ENCODE measurements around the gene TBXAS1. TPM values are rescaled to one million over a fixed set of nuclear protein-coding genes. Genes with fewer than 3 reads are reported as not detected.

The TBXAS1 gene
- total RNA-seq, 1 donor from 2014 or later, result not detected

DNA sequence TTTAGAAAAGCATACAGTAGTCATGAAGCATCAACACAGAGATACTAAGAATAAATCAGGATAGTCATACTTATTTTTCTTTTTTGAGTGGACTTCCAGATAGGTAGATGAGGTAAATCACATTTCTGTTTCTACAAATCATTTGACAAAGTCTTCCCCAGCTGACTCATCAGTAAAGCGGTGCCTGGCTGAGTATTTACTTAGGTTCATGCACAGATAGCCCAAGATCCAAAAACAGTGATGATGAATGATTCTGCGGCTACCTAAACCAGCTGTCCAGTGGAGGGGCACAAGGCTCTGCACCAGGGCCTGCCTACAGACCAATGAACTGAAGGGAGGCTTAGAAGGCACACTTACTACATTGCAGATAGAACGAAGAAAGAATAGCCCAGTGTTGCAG, 120.6 kb downstream of the TBXAS1 start:
- no peaks in the 10 kb centered on the region for H3K4me1 Mint-ChIP-seq (ENCODE audit: low read depth, unreplicated experiment)
- TF ChIP-seq, protein P1, sequence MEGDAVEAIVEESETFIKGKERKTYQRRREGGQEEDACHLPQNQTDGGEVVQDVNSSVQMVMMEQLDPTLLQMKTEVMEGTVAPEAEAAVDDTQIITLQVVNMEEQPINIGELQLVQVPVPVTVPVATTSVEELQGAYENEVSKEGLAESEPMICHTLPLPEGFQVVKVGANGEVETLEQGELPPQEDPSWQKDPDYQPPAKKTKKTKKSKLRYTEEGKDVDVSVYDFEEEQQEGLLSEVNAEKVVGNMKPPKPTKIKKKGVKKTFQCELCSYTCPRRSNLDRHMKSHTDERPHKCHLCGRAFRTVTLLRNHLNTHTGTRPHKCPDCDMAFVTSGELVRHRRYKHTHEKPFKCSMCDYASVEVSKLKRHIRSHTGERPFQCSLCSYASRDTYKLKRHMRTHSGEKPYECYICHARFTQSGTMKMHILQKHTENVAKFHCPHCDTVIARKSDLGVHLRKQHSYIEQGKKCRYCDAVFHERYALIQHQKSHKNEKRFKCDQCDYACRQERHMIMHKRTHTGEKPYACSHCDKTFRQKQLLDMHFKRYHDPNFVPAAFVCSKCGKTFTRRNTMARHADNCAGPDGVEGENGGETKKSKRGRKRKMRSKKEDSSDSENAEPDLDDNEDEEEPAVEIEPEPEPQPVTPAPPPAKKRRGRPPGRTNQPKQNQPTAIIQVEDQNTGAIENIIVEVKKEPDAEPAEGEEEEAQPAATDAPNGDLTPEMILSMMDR (IDR thresholded peaks at IDR 0.05; ENCODE audit: partially characterized antibody, unreplicated experiment), result no peak
- no peak for DNase-seq

DNA sequence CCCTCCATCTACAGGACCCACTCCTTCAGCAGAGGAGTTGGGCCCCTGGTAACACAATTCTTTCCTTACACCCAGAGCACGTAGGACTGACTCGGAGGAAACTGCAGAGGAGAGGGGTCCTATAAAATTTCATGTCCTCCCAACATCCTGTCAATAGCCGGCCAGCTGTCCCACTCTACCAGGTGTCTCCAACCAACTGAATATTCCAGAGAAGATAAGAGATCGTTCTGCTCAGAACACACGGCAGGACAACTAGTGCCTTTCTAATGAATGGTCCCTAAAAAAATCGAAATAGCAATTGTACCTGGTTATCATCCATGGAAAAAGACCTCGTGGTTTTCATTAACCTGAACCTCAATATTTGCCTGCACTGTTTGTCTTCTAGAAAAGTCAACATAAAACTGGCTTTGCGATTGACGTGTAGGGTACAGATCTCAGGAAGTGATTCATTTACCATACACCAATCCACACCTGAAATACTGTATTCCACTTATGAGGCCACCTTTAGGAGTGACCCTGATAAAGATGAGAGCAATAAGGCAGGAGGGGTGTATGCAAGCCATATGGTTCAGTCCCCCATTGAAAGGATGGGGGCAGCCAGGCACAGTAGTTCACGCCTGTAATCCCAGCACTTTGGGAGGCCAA, 121.9 kb downstream of the TBXAS1 start:
- H3K36me3 Mint-ChIP-seq (ENCODE audit: unreplicated experiment), result no peaks in the 10 kb centered on the region
- TF ChIP-seq, protein P1 (IDR thresholded peaks at IDR 0.05; ENCODE audit: partially characterized antibody, unreplicated experiment), result no peak
- no peaks in the 10 kb centered on the region for H3K27me3 Mint-ChIP-seq (ENCODE audit: unreplicated experiment)
- no peak overlapping the region for H3K27ac Mint-ChIP-seq (ENCODE audit: unreplicated experiment)
- peaks cover 7% of the 10 kb centered on the region for H3K9me3 Mint-ChIP-seq (ENCODE audit: unreplicated experiment)
- no peak for DNase-seq
- no peak overlapping the region for H3K4me3 Mint-ChIP-seq (ENCODE audit: unreplicated experiment)
- no peaks in the 10 kb centered on the region for H3K4me1 Mint-ChIP-seq (ENCODE audit: low read depth, unreplicated experiment)

More for the DNA sequence above, 120.6 kb downstream of the TBXAS1 start:
- no peaks in the 10 kb centered on the region for H3K36me3 Mint-ChIP-seq (ENCODE audit: unreplicated experiment)
- no peak overlapping the region for H3K27ac Mint-ChIP-seq (ENCODE audit: unreplicated experiment)
- peaks cover 7% of the 10 kb centered on the region for H3K9me3 Mint-ChIP-seq (ENCODE audit: unreplicated experiment)
- H3K4me3 Mint-ChIP-seq (ENCODE audit: unreplicated experiment), result no peak overlapping the region
- H3K27me3 Mint-ChIP-seq (ENCODE audit: unreplicated experiment), result no peaks in the 10 kb centered on the region

DNA sequence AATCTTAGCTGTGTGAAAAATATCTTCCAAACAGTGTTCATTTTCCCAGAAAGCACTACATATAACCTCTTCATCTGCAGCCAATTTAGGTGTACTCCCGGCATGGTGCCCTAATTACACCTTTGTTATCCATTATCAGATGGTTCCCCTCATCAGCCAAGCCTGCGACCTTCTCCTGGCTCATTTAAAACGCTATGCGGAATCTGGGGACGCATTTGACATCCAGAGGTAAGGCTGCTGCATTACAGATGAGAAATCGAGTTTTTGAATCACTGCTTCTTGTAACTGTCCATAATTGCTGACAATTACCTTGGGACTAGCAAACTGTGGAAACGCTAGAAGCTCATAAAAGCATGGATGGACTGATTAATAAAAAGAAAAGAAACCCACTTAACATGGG, 124.2 kb downstream of the TBXAS1 start:
- H3K4me3 Mint-ChIP-seq (ENCODE audit: unreplicated experiment), result no peak overlapping the region
- H3K36me3 Mint-ChIP-seq (ENCODE audit: unreplicated experiment), result no peaks in the 10 kb centered on the region
- TF ChIP-seq, protein P1 (IDR thresholded peaks at IDR 0.05; ENCODE audit: partially characterized antibody, unreplicated experiment), result no peak
- no peaks in the 10 kb centered on the region for H3K27me3 Mint-ChIP-seq (ENCODE audit: unreplicated experiment)
- DNase-seq, result no peak
- no peaks in the 10 kb centered on the region for H3K4me1 Mint-ChIP-seq (ENCODE audit: low read depth, unreplicated experiment)
- no peak overlapping the region for H3K27ac Mint-ChIP-seq (ENCODE audit: unreplicated experiment)
- H3K9me3 Mint-ChIP-seq (ENCODE audit: unreplicated experiment), result peaks cover 2% of the 10 kb centered on the region

DNA sequence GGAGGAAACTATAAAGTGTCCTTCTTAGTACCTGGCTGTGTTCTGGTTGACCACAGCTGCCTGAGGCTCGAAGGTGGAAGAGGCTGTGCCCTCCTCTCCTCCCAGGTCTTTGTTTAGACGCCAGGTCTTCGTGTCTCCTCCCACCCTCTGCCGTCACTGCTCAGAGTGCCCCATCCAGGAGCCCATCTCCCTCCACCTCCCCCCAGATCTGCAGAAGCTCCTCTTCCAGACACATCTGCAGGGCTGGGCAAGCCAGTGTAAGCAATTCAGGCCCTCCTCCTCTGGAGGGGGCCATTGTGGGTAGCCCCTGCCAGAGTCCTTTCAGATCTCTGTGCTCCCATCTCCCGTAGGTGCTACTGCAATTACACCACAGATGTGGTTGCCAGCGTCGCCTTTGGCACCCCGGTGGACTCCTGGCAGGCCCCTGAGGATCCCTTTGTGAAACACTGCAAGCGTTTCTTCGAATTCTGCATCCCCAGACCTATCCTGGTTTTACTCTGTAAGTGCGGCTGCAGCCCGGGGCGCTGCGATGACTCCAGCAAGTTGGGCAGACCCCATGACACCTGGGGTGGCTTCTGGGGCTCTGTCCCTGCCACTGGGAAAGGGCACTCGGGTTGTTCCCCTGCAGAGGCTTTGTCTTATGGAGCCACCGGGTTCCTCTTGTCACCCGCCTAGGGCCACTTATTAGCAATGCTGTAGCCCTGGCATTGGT, 126.2 kb downstream of the TBXAS1 start:
- H3K27me3 Mint-ChIP-seq (ENCODE audit: unreplicated experiment), result no peaks in the 10 kb centered on the region
- no peak overlapping the region for H3K4me3 Mint-ChIP-seq (ENCODE audit: unreplicated experiment)
- H3K9me3 Mint-ChIP-seq (ENCODE audit: unreplicated experiment), result peaks cover 2% of the 10 kb centered on the region
- TF ChIP-seq, protein P1 (IDR thresholded peaks at IDR 0.05; ENCODE audit: partially characterized antibody, unreplicated experiment), result no peak
- no peaks in the 10 kb centered on the region for H3K4me1 Mint-ChIP-seq (ENCODE audit: low read depth, unreplicated experiment)
- no peaks in the 10 kb centered on the region for H3K36me3 Mint-ChIP-seq (ENCODE audit: unreplicated experiment)
- H3K27ac Mint-ChIP-seq (ENCODE audit: unreplicated experiment), result no peak overlapping the region
- no peak for DNase-seq

Measured in glutamatergic neuron (in vitro differentiated cells).